DOHH2 (cell line): Measurements from ENCODE around the gene CCDC59.

Experiments
- H3F3A ChIP-seq: fragments of 200-600 bp; sonication (generic), shearing (Covaris generic); 2 replicates; pipeline ENCODE4 v1.6.0; 2016; ENCODE audit warnings: antibody characterized with exemption, mild to moderate bottlenecking; ENCODE audit not compliant: control insufficient read depth, insufficient read depth
- H3K27ac ChIP-seq: fragments of 200-600 bp; sonication (generic); 2 replicates; pipeline ENCODE4 v1.5.1; 2014; ENCODE audit warnings: low read depth, mild to moderate bottlenecking, low read length, moderate library complexity
- H3K27me3 ChIP-seq: fragments of 200-600 bp; sonication (generic); 2 replicates; pipeline ENCODE4 v1.6.1; 2014; ENCODE audit warnings: mild to moderate bottlenecking, low read length, mixed read lengths; ENCODE audit not compliant: control insufficient read depth
- H3K36me3 ChIP-seq: fragments of 200-600 bp; sonication (generic); 2 replicates; pipeline ENCODE4 v1.6.1; 2014; ENCODE audit warnings: mild to moderate bottlenecking, low read length, moderate library complexity, mixed read lengths; ENCODE audit not compliant: control insufficient read depth
- H3K4me1 ChIP-seq: fragments of 200-600 bp; sonication (generic); 2 replicates; pipeline ENCODE4 v1.6.1; 2014; ENCODE audit warnings: mild to moderate bottlenecking, low read length, mixed read lengths; ENCODE audit not compliant: control insufficient read depth
- H3K4me2 ChIP-seq: fragments of 200-600 bp; sonication (generic); 2 replicates; pipeline ENCODE4 v1.6.0; 2014; ENCODE audit warnings: mild to moderate bottlenecking, low read length, moderate library complexity
- H3K4me3 ChIP-seq: fragments of 200-600 bp; sonication (generic); 2 replicates; pipeline ENCODE4 v1.5.1; 2014; ENCODE audit warnings: mild to moderate bottlenecking, low read length, mixed read lengths
- H3K79me2 ChIP-seq: fragments of 200-600 bp; sonication (generic); 2 replicates; pipeline ENCODE4 v1.6.1; 2014; ENCODE audit warnings: mild to moderate bottlenecking, low read length, mixed read lengths; ENCODE audit not compliant: control insufficient read depth
- H3K9me2 ChIP-seq: fragments of 200-600 bp; sonication (generic); replicated peaks from 2 replicates; pipeline ENCODE4 v1.6.1; 2014; ENCODE audit warnings: mild to moderate bottlenecking, low read length, mixed read lengths; ENCODE audit not compliant: control insufficient read depth
- H3K9me3 ChIP-seq: fragments of 200-600 bp; sonication (generic); 2 replicates; pipeline ENCODE4 v1.6.1; 2014; ENCODE audit warnings: antibody characterized with exemption, low read length, mixed read lengths; ENCODE audit not compliant: control insufficient read depth, insufficient read depth
- H4K20me1 ChIP-seq: fragments of 200-600 bp; sonication (generic); 2 replicates; pipeline ENCODE4 v1.6.0; 2014; ENCODE audit warnings: low read depth, mild to moderate bottlenecking, antibody characterized with exemption, low read length, moderate library complexity; ENCODE audit not compliant: control insufficient read depth, insufficient read depth
- EZH2phosphoT487 ChIP-seq: fragments of 200-600 bp; sonication (generic); IDR thresholded peaks from 2 replicates; pipeline ENCODE4 v1.6.1; 2017; ENCODE audit warnings: borderline replicate concordance, mild to moderate bottlenecking, antibody characterized with exemption, low read length, moderate library complexity, mixed read lengths
- TF ChIP-seq, protein P1 (sequence below): fragments of 200-600 bp; sonication (generic); IDR thresholded peaks from one replicate; pipeline ENCODE4 v1.5.1; 2014; ENCODE audit warnings: antibody characterized with exemption, mild to moderate bottlenecking, low read depth, low read length; ENCODE audit not compliant: poor library complexity, severe bottlenecking

Gene CCDC59

DNA sequence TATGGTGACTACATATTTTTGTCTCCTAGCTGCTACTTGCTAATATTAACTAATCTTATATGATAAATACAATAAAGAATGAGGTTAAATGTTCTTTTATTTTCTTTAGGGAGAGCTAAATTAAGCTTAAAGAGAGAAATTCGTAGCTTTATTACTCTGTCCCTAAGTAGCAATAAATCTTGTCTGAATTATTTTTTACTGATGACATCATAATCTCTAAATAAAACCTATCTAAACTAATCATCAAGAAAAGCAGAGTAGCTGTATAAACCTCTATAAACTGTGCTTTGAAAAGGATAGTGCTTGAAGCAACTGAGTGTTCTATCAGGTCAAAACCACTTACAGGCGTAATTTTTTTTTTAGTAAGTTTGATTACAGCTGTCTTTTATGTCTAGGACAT, 42.6 kb upstream of the CCDC59 start:
- H3K9me3 ChIP-seq, result no peaks in the 10 kb centered on the region
- no peak overlapping the region for H3K27ac ChIP-seq
- H3K36me3 ChIP-seq, result 0 out of 2 replicates have a peak, but pooled peaks cover 2% of the 10 kb centered on the region
- H3K4me1 ChIP-seq, result no peaks in the 10 kb centered on the region
- no peak for TF ChIP-seq EZH2phosphoT487
- TF ChIP-seq, protein P1, sequence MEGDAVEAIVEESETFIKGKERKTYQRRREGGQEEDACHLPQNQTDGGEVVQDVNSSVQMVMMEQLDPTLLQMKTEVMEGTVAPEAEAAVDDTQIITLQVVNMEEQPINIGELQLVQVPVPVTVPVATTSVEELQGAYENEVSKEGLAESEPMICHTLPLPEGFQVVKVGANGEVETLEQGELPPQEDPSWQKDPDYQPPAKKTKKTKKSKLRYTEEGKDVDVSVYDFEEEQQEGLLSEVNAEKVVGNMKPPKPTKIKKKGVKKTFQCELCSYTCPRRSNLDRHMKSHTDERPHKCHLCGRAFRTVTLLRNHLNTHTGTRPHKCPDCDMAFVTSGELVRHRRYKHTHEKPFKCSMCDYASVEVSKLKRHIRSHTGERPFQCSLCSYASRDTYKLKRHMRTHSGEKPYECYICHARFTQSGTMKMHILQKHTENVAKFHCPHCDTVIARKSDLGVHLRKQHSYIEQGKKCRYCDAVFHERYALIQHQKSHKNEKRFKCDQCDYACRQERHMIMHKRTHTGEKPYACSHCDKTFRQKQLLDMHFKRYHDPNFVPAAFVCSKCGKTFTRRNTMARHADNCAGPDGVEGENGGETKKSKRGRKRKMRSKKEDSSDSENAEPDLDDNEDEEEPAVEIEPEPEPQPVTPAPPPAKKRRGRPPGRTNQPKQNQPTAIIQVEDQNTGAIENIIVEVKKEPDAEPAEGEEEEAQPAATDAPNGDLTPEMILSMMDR, result no peak
- no peaks in the 10 kb centered on the region for H3F3A ChIP-seq
- H3K4me2 ChIP-seq, result no peak overlapping the region
- H4K20me1 ChIP-seq, result no peaks in the 10 kb centered on the region
- H3K27me3 ChIP-seq, result no peaks in the 10 kb centered on the region
- no peaks in the 10 kb centered on the region for H3K9me2 ChIP-seq
- no peak overlapping the region for H3K4me3 ChIP-seq
- H3K79me2 ChIP-seq, result no peaks in the 10 kb centered on the region

- TF ChIP-seq EZH2phosphoT487, result no peak
- TF ChIP-seq, protein P1, result no peak
Measured at GRCh38 chr12:82398879-82399278, 40.7 kb upstream of the CCDC59 start.

DNA sequence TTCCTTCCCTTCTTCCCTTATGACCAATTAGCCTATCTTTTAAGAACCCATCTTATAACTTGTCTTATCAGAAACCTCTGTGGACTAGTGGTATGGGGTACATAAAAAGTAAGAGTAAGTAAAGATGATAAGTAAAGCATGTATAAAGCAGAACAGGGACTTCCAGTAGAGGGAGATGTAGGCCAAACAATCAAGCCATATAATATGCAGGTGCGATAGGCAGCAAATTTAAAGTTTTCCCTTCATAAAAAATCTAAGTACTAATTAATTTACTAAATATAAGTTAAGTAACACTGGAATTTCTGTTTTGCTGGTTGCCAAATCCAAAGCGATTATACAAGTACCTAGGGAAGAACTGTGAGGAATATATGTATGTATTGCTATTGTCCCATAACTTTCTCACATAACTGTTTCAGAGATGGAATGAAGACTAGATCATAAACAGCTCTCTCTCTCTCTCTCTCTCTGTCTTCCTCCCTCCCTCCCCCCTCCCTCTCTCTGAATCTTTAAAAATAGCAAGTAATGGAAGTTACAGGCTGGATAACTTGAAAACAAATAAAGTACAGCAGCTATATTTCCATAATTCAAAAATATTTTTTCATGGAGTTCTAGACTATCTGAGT, 25.9 kb upstream of the CCDC59 start:
- TF ChIP-seq, protein P1, result peak; percentile 38
- TF ChIP-seq EZH2phosphoT487, result no peak
- no peak overlapping the region for H3K4me2 ChIP-seq
- H3K4me1 ChIP-seq, result no peaks in the 10 kb centered on the region
- H3K4me3 ChIP-seq, result no peak overlapping the region
- H3K27ac ChIP-seq, result no peak overlapping the region
- no peaks in the 10 kb centered on the region for H3K36me3 ChIP-seq
- no peaks in the 10 kb centered on the region for H3K79me2 ChIP-seq
- H3K9me2 ChIP-seq, result no peaks in the 10 kb centered on the region
- no peaks in the 10 kb centered on the region for H3F3A ChIP-seq
- no peaks in the 10 kb centered on the region for H3K9me3 ChIP-seq
- no peaks in the 10 kb centered on the region for H3K27me3 ChIP-seq
- no peaks in the 10 kb centered on the region for H4K20me1 ChIP-seq

More at GRCh38 chr12:82398879-82399278, 40.7 kb upstream of the CCDC59 start:
- no peaks in the 10 kb centered on the region for H3K9me2 ChIP-seq
- 0 out of 2 replicates have a peak, but pooled peaks cover 2% of the 10 kb centered on the region for H3K36me3 ChIP-seq
- no peaks in the 10 kb centered on the region for H4K20me1 ChIP-seq
- H3K4me1 ChIP-seq, result no peaks in the 10 kb centered on the region
- no peak overlapping the region for H3K4me2 ChIP-seq
- no peak overlapping the region for H3K4me3 ChIP-seq
- H3K27ac ChIP-seq, result no peak overlapping the region
- no peaks in the 10 kb centered on the region for H3K27me3 ChIP-seq
- H3K79me2 ChIP-seq, result no peaks in the 10 kb centered on the region
- H3F3A ChIP-seq, result no peaks in the 10 kb centered on the region
- H3K9me3 ChIP-seq, result no peaks in the 10 kb centered on the region
